Smooth muscle cell (in vitro differentiated cells): Measurements from ENCODE around the gene EID3. TPM values are rescaled to one million over a fixed set of nuclear protein-coding genes. Genes with fewer than 3 reads are reported as not detected.

Experiments used
- DNase-seq: peaks from one replicate; lab custom pipeline; 2025; ENCODE audit not compliant: unreplicated experiment; lab: John Stamatoyannopoulos, UW
- H2AFZ ChIP-seq: fragments of 200-600 bp; sonication (generic); 2 replicates; pipeline ENCODE4 v1.6.0; 2016; ENCODE audit warnings: antibody characterized with exemption, low read depth, mild to moderate bottlenecking
- H3F3A ChIP-seq: fragments of 200-600 bp; sonication (generic); 2 replicates; pipeline ENCODE4 v1.6.0; 2017; ENCODE audit warnings: antibody characterized with exemption, low read depth
- H3K27ac ChIP-seq: fragments of 200-600 bp; sonication (generic); 2 replicates; pipeline ENCODE4 v1.5.1; 2016; ENCODE audit warnings: low read depth, mild to moderate bottlenecking
- H3K27me3 ChIP-seq: fragments of 200-600 bp; sonication (generic); 2 replicates; pipeline ENCODE4 v1.6.1; 2016; ENCODE audit warnings: low read depth, mild to moderate bottlenecking
- H3K36me3 ChIP-seq: fragments of 200-600 bp; sonication (generic); 2 replicates; pipeline ENCODE4 v1.5.1; 2016; ENCODE audit warnings: low read depth
- H3K4me1 ChIP-seq: fragments of 200-600 bp; sonication (generic); 2 replicates; pipeline ENCODE4 v1.5.1; 2016; ENCODE audit warnings: low read depth
- H3K4me2 ChIP-seq: fragments of 200-600 bp; sonication (generic); 2 replicates; pipeline ENCODE4 v1.6.0; 2016; ENCODE audit warnings: mild to moderate bottlenecking
- H3K4me3 ChIP-seq: fragments of 200-600 bp; sonication (generic); 2 replicates; pipeline ENCODE4 v1.5.1; 2016; ENCODE audit warnings: mild to moderate bottlenecking
- H3K79me2 ChIP-seq: fragments of 200-600 bp; sonication (generic); 2 replicates; pipeline ENCODE4 v1.6.0; 2016; ENCODE audit warnings: low read depth, mild to moderate bottlenecking
- H3K9ac ChIP-seq: fragments of 200-600 bp; sonication (generic); 2 replicates; pipeline ENCODE4 v1.6.0; 2016; ENCODE audit warnings: low read depth
- H3K9me3 ChIP-seq: fragments of 200-600 bp; sonication (generic); replicated peaks from 2 replicates; pipeline ENCODE4 v1.5.1; 2016; ENCODE audit warnings: low read depth
- H4K20me1 ChIP-seq: fragments of 200-600 bp; sonication (generic); 2 replicates; pipeline ENCODE4 v1.6.0; 2016; ENCODE audit warnings: low read depth
- WGBS: methylation state at CpG from one replicate; pipeline ENCODE4 v1.1.7; 2016; ENCODE audit warnings: low lambda C conversion rate; 5-methylcytosine and 5-hydroxymethylcytosine counted together
- polyA plus RNA-seq: library from polyadenylated mRNA; unstranded; fragments of >200 nt; fragmentation: Nextera tagmentation; extraction: Ambion mirVana; gene quantifications from 2 replicates; pipeline ENCODE4 v1.2.1, GENCODE V29; 2016
- total RNA-seq: library from RNA; depleted of rRNA; stranded (reverse); fragments of >200 nt; gene quantifications from 2 replicates; pipeline ENCODE4 v1.2.3, GENCODE V29; 2014
- TF ChIP-seq, protein P1 (sequence below): fragments of 200-600 bp; sonication (generic); IDR thresholded peaks from 2 replicates; pipeline ENCODE4 v1.5.1; 2017; ENCODE audit warnings: borderline replicate concordance, mild to moderate bottlenecking, antibody characterized with exemption; ENCODE audit not compliant: insufficient read depth, poor library complexity, severe bottlenecking

Gene EID3
- total and polyA plus RNA-seq, 2 experiments from 2014 or later = 1.5 to 4.0 TPM

DNA sequence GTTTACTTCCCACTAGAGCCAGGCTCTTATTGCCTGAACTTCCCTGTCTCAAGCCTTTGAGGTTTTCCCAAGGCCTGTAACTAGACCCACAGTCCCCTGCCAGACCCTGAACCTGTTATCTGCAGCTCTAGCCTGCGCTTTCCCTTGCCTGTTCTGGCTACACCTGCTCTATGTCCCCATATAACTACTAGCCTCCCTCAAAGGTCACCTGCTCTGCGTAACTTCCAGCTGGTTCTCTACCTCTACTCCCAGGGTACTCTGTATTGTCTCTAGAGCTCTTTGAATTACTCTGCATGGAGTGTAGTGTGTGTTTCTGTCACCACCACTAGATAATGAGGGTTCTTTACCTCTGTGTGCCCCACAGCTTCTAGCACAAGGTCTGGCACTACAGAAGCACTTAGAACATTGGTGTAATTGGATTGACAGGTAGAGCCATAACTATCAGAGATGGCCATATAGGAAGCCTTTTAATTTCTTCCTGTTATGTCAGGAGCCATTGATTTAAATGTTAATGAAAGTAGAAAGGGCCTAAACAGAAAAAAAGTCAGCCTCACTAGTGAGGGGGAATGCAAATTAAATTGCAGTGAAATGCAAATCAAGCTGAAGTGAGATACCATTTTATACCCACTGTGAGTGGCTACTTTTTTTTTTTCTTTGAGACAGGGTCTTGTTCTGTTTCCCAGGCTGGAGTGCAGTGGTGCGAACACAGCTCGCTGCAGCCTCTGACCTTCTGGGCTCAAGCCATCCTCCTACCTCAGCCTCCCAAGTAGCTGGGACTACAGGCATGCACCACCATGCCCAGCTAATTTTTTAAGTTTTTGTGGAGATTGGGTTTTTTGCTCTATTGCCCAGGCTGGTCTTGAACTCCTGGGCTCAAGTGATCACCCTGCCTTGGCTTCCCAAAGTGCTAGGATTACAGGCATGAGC, 47.8 kb downstream of the EID3 start:
- WGBS = over 99% methylated on average over 4 of the region's 4 CpGs
- TF ChIP-seq, protein P1, sequence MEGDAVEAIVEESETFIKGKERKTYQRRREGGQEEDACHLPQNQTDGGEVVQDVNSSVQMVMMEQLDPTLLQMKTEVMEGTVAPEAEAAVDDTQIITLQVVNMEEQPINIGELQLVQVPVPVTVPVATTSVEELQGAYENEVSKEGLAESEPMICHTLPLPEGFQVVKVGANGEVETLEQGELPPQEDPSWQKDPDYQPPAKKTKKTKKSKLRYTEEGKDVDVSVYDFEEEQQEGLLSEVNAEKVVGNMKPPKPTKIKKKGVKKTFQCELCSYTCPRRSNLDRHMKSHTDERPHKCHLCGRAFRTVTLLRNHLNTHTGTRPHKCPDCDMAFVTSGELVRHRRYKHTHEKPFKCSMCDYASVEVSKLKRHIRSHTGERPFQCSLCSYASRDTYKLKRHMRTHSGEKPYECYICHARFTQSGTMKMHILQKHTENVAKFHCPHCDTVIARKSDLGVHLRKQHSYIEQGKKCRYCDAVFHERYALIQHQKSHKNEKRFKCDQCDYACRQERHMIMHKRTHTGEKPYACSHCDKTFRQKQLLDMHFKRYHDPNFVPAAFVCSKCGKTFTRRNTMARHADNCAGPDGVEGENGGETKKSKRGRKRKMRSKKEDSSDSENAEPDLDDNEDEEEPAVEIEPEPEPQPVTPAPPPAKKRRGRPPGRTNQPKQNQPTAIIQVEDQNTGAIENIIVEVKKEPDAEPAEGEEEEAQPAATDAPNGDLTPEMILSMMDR = no peak

DNA sequence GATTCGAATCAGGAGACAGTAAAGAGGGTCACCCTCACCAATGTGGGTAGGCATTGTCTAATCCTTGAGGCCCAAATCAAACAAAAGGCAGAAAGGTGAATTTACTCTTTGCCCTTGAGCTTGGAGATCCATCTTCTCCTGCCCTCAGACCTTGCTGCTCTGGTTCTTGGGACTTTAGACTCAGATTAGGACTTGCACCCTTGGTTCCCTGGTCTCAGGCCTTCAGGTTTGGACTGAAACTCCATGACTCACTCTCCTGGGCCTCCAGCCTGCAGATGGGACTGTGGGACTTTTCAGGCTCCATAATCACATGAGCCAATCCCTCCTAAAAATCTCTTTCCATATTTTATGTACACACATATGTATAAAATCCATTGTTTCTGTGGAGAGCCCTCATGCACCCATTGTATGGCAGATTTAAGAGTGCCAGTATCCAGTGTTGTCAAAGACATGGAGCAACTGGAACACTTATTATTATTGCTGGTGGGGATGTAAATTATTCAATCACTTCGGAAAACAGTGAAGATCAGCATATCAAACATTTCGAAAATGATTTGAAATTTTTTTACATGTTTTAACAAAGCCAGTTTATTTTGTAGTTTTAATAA, 48.7 kb downstream of the EID3 start:
- no peaks in the 10 kb centered on the region for H3K9me3 ChIP-seq
- peaks cover 5% of the 10 kb centered on the region for H3K36me3 ChIP-seq
- no peak overlapping the region for H3K27ac ChIP-seq
- TF ChIP-seq, protein P1 = no peak
- no peaks in the 10 kb centered on the region for H3K27me3 ChIP-seq
- H2AFZ ChIP-seq = no peak overlapping the region
- H3K4me2 ChIP-seq = no peak overlapping the region
- WGBS = 94% methylated on average over 3 of the region's 3 CpGs
- no peak overlapping the region for H3K4me3 ChIP-seq
- H4K20me1 ChIP-seq = no peaks in the 10 kb centered on the region
- H3K4me1 ChIP-seq = no peaks in the 10 kb centered on the region
- no peaks in the 10 kb centered on the region for H3K79me2 ChIP-seq
- peaks cover 2% of the 10 kb centered on the region for H3F3A ChIP-seq
- DNase-seq = no peak
- no peak overlapping the region for H3K9ac ChIP-seq

More for the DNA sequence above, 47.8 kb downstream of the EID3 start:
- Histone ChIP-seq H3F3A (no peaks in the 10 kb centered on the region), H3K9me3 (no peaks in the 10 kb centered on the region), H3K9ac (no peak overlapping the region), H3K27me3 (no peaks in the 10 kb centered on the region), H3K36me3 (peaks cover 5% of the 10 kb centered on the region), H3K27ac (no peak overlapping the region), H3K4me2 (no peak overlapping the region), H3K4me1 (no peaks in the 10 kb centered on the region), H3K4me3 (no peak overlapping the region), H2AFZ (no peak overlapping the region), H3K79me2 (no peaks in the 10 kb centered on the region), H4K20me1 (no peaks in the 10 kb centered on the region)
- DNase-seq = no peak

DNA sequence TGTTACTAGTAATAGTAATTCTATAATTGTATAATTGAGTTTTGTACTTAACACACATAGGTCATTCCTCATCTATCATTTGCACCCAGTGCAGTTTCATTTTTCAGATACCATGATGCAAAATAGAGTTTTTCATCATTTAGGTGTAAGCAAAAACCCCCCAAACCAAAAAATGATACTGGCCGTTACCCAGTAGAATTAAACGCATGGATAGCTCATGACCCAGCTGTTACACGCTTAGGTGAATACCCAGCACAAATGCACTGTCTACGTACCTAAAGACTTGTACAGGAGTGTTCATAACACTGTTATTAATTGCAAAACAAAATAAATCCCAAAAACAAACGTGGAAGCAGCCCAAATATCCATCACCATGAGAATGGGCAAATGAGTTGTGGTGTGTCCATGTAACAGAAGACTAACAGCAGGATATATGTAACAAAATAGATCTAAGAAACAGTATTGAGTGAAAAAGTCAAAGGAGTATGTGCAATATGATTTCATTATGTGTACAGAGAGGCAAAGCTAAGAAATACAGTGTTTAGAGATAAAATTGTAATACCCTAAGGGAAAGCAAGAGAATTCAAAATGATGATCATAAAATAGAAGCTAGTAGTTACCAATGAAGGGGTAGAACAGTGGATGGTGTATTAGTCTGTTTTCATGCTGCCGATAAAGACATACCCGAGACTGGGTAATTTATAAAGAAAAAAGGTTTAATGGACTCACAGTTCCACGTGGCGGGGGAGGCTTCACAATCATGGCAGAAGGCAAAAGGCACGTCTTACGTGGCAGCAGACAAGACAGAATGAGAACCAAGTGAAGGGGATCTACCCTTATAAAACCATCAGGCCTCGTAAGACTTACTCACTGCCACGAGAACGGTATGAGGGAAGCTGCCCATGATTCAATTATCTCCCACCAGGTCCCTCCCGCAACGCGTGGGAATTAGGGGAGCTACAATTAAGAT, 49.8 kb downstream of the EID3 start:
- Histone ChIP-seq H3K27ac (no peak overlapping the region), H3K4me3 (no peak overlapping the region), H3K4me2 (no peak overlapping the region), H3F3A (peaks cover 7% of the 10 kb centered on the region), H3K36me3 (peaks cover 5% of the 10 kb centered on the region), H3K9me3 (no peaks in the 10 kb centered on the region), H3K9ac (no peak overlapping the region), H3K4me1 (no peaks in the 10 kb centered on the region), H2AFZ (no peak overlapping the region), H4K20me1 (no peaks in the 10 kb centered on the region), H3K27me3 (no peaks in the 10 kb centered on the region), H3K79me2 (no peaks in the 10 kb centered on the region)
- TF ChIP-seq, protein P1 = no peak
- DNase-seq = no peak
- WGBS = 95% methylated on average over 17 of the region's 17 CpGs
